Activated naive CD8-positive, alpha-beta T cell treated with anti-CD3 and anti-CD28 coated beads, Interleukin-2, amount 50 U/mL, for 16 hours (primary cell): Measurements from ENCODE around the gene SNX18.

Experiments
- DNase-seq: peaks from one replicate; pipeline ENCODE4 v3.0.0-alpha.2; 2020; ENCODE audit warnings: low read depth, low spot score

SNX18 gene

DNA sequence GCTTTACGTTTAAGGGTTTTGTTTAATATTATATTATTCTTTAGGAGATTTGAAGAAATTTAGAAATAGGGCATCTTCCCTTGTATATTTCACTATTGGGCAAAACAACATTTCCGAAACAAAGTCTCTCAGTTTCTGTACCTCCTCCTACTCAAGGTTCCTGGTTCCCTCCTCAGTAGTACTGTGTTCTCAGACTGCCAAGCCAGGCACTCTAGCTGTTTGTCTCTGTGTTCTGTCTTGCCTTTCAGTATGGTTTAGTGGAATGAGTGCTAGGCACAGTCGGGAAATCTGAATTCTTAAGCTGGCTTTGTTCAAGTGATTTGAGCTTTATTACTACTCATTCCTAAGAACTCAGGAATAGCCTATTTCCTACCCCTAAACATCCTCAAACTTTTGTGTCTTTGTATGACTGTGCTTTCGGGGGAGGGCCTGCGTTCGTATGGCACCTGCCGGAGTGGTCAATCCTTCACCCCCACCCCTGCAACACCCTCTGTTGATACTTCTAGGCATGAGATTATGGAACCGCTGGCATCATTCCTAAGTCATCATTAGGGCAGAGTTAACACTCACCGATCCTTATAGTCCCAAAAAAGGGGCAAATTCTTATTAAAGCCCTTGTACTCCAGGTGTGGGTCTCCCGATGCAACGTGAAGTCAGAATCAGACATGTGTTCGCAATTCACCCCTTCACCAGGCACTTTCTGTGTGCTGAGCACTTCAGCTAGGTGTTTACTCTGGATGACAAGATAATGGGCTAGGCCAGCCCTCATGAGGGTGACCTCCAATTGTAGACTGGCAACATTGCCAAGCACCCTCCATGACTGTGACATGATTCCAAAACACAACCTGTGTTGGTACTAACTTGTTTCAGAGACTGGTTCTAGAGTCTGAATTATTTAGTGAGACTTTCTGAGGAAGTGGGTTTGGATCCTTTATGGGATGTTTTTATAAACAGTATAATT lies 24.5 kb downstream of the SNX18 start:
- no peak for DNase-seq

DNA sequence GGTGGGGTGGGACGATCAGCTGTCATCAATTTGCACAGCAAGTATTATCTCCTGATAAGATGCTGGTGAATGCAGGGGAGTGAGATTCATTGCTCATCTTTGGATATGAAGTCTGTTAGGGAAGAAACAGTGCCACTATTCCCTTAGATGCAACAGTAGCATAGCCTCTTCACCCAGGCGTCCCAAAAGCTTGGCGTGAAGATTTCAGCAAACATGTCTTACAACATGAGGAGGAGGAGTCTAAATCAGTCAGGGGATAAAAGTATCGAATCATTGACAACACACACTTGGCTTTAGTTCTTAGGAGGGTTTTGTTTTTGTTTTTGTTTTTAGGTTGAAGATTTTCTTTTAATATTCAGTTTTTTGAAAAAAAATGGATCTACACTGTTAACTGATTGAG lies 26.5 kb downstream of the SNX18 start:
- DNase-seq, result no peak

DNA sequence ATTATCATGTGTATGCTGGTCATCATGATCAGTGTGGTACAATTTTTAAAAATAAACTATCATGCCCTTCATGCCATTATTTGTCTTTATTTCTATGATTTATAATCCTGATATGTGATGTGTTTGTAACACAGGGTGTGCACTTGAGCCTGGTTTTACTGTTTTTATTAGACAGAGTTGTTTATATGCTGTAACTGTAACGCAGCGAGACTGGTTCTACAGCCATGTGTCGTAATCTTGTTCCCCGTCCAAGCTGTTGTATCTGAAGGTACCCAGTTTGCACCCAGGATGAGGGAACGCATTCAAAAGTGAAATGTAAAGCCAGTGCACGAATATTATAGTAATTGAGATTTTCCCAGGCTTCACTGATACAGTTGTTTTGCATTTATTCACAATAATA lies 28.2 kb downstream of the SNX18 start:
- DNase-seq, result no peak

DNA sequence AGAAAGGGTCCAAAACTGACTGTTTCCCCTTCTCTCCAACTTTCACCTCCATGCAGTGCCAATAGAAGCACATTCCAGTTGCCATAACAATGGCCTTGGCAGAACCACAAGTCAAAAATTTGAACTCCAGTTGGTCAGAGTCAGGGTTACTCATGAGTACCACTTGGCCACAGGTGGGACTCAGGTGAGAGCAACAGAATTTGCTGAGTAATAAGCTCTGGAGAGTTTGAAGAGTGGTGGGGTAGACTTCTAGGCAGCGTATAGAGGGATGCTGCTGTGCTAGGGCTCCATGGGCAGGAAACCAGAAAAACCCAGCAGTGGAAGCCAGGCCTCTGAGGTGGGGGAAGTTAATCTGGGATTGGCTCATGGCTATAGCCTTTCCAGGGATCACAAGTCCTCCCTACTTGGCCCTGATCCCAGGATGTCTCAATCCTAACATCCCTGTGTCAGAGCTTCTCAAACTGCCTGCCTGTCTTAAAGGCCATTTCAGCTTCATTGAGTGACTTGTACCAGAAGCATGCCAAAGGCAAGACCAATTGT lies 30.2 kb downstream of the SNX18 start:
- DNase-seq, result no peak

DNA sequence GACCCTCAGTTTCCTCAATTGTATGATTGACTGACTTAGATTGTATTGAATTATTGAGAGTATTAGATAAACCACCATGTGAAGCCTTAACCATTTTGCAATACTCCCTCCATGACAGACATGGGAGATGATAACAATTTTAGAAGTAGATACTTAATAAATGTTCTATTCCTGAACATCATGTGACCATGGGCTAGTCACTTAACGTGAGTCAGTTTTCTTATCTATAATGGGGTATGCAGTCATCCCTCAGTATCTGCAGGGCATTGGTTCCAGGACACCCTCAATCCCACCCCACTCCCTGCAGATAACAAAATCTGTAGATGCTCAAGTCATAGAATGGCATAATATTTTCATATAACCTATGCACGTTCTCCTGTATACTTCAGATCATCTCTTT lies 31.0 kb downstream of the SNX18 start:
- DNase-seq, result no peak

DNA sequence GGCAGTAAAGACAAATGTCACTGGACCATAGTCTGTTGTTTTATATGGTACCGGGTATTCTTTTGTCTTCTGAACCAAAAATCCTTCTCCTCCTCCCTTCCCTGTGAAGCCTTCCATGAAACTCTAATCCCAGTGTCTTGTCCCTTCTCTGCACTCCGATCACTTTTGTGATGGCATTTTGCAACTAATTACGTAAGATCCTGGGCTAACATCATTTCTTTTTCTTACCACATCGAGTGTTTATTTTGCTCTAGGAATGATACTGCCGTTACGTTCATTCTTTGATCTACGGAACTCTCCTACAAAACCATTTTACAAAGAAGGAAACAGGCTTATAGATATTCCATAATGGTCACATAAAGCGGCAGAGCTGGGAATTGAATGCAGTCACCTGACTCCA lies 33.7 kb downstream of the SNX18 start:
- no peak for DNase-seq

DNA sequence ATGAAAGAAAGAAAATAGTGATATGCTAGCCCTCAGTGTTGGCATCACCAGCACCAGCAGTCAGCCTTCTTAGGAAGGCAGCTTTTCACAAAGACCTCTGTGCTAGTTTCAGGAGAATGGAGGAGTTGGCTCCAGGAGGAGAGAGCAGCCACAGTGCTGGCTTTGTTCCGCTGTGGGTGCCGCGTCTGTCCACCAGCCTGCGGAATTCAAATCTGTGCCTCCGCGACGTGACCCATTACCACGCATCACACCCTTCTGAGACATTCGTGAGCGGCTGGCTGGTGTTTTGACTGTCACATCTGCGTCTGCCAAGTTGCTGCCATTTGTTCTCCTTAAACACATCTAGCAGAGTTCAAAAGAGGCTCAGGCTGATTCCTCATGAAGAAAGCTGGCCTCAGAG lies 34.4 kb downstream of the SNX18 start:
- no peak for DNase-seq

DNA sequence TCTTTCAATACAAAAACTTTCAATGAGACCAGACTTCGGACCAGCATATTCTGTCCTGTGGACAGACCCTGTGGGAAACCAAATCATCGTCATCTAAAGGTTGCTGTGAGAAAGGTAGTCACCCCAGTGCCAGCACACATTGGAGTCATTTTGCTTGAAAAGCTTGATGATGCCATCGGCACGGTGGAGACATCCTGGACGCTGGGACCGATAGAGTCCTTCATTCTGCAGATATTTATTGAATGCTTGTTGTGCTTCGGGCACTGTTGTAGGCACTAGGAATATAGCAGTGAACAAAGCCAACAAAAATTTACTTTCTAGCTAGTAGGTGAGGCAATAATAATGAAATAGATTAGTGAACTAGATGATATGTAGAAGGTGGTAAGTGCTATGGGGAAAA lies 34.9 kb downstream of the SNX18 start:
- DNase-seq, result no peak

DNA sequence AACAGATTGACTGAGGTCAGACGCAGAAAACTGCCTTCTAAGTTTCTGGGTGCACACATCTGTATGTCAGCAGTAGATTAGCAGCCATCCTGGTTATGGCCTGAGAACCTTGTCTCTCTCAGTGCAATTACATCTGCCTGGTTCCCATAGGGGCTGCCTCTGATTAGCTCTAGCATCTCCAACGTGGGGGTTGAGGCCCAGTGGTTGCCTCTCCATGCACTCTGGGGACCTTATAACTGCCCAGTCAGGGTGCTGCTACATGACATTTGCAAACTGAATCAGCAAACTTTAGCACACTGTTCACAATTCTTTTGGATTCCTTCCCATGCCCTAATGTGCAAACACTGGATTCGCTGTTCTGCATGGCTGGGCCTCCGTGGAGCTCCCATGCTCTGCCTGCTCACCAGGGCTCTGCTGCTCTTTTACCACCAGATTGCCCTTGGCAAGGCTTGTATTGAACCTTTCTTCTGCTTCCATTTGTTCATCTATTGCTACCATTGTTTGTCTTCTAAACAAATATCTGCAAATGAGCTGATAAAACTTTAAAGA lies 36.2 kb downstream of the SNX18 start:
- no peak for DNase-seq

DNA sequence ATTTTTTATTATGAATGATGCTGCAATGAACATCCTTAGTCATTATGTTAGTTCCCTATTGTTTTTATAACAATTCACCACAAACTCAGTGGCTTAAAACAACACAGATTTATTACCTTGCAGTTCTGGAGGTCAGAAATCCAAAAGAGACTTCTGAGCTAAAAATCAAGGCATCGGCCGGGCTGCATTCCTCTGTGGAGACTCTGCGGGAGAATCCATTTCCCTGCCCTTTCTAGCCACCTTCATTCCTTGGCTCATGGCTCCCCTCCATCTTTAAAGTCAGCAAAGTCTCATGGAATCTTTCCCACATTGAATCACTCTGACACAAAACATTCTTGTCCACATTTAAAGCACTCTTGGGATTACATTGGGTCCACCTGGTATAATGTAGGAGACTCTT lies 38.6 kb downstream of the SNX18 start:
- DNase-seq, result no peak

DNA sequence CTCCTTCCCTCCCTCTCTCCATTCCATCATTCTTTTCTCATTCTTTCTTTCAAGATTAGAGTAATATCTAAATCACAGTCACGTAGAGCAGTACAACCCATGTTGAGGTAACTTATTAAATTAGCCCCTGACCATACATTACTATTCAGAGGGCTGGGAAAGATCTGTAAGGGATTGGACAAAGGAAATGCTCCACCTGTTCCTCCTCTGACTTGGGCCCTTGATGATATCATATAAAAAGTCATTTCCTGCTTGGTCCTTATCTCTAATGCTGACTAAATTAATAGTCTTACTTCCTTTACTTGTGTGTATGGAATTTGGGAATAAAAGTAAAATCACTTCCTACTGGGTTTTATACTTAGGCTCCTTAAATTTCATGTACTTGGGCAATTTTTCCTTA lies 40.8 kb downstream of the SNX18 start:
- DNase-seq, result no peak

DNA sequence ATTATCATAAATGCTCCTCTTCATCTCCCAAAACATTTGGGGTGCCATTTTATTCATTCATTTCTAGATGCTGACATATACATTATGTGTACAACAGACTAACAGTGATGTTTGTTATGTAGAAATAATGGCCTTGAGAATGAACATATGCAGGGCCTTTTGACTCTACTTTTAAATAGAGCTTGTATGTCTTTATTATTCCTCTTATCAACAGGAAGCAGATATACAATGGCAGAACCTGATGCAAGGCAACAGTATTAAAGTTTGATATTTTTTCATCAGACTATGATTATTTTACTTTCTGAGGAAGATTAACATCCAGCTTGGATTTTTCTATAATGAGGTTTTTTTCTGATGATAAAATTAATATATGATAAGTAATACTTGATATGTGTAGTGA lies 44.1 kb downstream of the SNX18 start:
- DNase-seq, result no peak

DNA sequence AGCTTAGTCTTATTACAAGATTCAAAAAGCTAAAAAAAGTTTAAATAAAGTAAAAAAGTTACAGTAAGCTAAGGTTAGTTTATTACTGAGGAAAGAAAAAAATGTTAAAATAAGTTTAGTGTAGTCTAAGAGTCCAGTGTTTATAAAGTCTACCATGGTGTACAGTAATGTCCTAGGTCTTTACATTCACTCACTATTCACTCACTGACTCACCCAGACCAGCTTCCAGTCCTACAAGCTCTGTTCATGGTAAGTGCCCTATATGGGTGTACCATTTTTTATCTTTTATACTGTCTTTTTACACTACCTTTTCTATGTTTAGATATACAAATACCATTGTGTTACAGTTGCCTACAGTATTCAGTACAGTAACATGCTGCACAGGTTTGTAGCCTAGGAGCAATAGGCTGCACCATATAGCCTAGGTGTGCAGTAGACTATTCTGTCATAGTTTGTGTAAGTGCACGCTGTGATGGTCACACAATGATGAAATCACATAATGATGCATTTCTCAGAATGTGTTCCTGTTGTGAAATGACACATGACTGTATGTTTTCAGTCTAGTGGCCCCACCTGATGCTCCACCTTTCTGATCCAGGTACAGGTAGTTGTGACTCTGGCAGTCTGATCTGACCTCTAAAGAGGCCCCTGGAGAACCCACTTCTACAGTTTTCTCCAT lies 45.7 kb downstream of the SNX18 start:
- no peak for DNase-seq

DNA sequence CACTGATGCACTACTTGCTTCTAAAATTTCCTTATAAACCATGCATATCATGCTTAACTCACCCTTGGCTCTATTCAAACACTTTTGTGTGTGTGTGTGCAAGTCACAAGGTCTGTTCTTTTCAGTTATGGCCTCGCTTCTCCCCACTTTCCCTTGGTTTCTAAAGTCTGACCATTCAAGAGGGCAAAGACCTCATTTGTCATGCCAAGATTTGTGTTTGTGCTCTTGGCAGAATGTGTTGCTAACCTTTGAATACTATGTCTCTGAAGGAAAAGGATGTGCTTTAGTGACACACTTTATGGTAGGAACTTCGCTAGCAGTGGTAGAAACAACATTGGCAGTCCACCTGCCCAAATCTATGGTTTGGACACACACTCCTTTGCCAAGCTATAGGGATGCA lies 50.4 kb downstream of the SNX18 start:
- DNase-seq, result no peak

DNA sequence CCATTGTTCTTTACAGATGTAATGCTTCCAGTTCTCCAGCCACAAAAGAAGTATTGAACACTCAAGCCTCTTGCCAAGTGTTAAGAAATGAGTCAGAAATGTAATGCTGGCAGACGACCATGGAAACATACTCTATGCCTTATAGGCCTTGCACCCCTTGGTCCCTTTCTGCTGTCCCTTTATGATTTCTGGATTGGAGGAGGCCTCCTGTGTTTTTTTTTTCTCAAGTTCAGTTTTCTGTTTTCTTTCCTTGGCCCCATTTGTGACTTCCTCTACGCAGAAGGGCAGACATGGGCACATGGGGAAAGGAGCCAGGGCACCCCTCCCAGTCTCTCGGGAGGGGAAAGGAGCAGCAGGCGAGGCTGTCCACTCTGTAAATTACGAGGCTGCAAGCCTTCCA lies 53.4 kb downstream of the SNX18 start:
- no peak for DNase-seq

DNA sequence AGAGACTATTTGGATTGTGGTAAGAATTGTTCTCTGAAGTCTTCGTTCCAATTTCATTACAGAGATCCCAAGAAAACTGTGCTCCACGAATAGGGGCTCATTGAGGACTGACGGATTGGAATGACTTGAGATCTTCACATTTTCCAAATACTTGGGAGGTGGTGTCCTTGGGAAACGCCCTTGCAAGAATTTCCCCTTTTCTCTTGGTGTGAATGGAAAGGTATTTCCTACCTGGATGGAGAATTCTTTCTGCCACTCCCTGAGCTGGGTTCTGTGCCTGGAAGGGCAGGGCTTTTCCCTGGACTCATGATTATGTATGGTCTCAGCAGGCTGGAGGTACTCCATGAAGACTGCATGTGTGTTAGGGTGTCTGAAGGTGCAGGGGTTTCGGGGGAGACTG lies 53.9 kb downstream of the SNX18 start:
- no peak for DNase-seq

DNA sequence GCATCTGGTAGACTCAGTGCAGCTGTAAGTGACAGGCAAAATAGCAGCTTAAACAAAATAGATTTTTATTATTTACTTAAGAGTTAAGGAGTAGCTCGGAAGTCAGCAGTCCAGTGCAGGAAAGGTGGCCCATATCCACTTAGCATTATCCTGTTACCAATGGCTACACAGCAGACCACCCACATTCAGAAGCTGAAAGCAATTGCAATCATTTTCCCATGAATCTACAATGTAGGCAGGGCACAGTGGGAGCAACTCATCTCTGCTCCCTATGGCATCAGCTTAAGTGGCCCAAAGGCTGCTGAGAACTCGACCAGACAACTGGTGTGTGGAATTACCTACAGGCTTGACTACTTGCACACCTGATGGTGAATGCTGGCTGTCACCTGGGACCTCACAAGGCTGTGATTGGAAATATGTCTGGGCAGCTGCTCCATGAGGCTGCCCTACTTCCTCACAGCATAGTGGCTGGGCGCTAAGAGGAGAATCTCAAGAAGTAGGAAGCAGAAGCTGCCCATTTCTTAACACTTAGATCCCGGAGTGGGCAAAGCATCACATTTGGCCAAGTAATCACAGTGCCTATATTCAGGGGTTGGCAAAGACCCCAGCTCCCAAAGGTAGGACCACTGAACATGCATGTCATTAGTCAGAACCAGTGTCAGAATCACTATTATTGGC lies 56.4 kb downstream of the SNX18 start:
- no peak for DNase-seq

DNA sequence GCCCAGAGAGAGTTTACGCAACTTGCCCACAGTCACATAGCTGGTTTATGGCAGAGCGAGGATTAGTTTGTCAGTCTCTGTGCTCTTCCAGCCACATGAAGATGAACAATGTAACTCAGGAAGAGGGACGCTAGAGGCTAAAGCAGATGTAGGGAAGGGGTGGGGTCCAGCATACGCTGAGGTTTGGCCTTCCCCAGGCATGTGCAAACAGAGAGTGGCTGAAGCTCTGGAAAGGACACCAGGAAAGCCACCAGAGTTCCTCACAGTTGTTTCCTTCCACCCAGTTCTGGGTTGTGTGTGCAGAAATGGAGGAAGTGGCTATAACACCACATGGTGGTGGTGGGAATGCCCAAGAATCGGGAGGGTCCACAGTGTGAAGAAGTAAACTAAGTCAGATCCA lies 60.0 kb downstream of the SNX18 start:
- DNase-seq, result no peak

DNA sequence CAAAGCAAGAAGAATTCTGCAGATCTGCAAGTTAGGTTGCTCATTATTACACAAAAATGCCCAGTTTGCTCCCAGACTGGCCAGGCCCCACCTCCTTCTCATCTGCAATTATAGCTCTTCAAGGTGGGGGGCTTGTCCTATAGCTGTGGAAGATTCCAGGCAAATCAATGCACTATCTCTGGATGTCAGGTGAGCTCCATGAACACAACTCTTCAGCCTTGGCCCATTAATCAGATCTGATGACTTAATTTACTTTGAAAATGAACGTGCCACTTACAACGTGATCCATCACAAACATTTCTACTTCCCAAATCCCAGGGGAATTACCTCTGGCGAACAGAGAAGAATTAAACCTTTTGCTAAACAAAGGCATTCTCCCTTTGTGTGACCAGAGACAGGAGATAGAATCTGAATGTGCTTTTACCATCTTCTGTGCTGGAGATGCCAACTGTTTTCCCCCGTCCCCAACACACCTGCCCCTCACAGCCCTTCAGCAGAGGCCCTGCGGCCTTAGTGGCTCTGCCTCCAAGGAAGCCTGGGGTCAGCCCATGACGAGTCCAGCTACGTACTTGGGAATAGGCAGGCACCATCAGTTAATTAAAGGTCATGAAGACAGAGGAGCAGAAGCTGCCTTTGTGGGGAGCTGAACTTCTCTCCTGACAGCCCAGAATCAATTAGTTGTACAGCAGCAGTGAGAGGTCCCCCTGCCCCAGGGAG lies 60.5 kb downstream of the SNX18 start:
- DNase-seq, result no peak

DNA sequence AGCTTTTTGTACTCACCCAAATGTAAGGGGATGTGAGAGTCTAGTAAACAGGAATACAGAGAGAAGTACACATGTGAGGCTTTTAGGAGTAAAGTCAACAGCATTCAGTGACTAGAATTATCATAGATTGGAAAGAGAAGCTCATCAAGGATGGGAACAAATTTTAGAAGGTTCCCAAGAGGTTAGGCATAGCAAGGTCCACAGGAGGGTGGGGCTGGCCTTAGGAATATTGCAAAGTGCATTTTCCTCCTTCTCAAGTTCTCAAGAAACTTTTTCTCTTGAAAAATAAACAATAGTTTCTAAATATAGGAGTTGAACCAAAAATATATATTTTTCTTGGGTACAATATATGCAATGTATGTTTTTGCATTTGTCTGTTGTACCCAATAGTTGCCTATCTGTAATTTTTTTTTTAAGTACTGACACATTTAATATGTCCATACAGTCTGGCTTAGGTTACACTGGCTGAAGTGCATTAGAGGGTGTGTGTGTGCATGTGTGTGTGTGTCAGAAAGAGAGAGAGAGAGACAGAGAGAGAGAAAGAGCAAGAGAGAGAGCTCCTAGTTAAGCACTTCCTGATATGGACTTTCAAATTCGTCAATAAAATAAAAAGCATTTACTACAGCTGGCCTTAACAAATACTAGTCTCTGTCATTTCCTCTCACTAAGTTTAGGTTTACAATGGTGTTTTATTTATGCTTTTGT lies 62.2 kb downstream of the SNX18 start:
- no peak for DNase-seq
